NCI-H2196 (cell line): ENCODE measurements around the gene WDR37.

Source experiments
- DNase-seq: peaks from one replicate; lab custom pipeline; 2025; ENCODE audit not compliant: unreplicated experiment; lab: John Stamatoyannopoulos, UW

The WDR37 gene

DNA sequence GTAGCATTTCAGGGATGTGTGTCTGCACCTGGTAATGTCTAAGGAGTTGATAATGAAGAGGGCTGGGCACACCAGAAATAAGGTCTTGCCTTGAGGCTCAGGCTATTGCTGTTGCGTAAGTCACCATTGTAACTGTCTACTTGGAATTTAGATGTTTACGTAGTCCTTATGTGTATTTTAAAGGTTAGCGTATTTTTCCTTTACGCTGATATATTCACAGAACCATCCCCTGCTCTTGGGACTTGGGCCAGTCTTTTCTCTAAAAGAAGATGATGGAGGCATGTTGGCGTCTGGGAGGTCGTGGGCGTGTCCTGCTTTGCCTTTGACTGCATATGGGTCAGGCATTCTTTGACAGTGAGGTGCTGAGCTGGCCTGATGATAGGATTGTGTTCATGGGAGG lies 14.7 kb downstream of the WDR37 start:
- no peak for DNase-seq

- no peak for DNase-seq
These were observed 18.0 kb downstream of the WDR37 start for GRCh38 chr10:1074052-1074747.

- DNase-seq, result no peak
These were observed 18.6 kb downstream of the WDR37 start for GRCh38 chr10:1074748-1075308.

DNA sequence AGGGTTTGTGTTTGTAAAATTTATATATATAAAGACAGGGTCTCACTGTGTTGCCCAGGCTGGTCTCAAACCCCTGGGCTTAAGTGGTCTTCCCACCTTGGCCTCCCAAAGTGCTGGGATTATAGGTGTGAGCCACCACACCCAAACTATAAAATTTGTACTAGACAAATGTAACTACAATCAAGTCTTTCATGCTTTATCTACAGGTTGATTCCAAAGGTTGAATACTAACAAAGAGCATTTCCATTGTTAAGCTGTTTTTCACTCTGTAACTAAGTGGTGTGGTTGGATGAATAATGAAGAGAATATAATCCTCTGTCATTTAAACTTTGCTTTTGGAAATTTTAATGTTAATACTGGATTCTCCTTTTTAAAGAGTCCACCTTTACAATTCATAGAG lies 22.5 kb downstream of the WDR37 start:
- no peak for DNase-seq

GRCh38 chr10:1083581-1083980 lies 27.4 kb downstream of the WDR37 start:
- no peak for DNase-seq

- no peak for DNase-seq
These were observed 28.1 kb downstream of the WDR37 start for GRCh38 chr10:1084011-1084950.

DNA sequence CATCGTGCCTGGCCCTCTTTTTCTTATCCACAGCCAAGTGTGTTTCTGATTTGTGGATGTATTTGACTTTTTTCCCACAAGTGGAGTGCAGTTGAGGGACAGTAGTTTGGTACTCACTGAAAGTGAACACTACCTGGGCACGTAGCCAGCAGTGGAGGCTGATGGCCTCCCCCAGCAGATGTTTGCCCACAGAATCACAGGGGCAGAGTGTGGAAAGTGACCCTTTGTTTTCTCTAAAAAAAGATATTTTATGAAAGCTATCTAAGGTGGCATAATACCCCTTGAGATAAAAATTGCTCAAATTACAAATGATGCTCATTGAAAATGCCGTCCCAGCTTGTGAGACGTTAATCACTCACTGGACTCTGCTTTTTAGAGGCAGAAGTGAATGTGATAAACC lies 29.1 kb downstream of the WDR37 start:
- DNase-seq, result no peak

- DNase-seq, result no peak
These were observed 30.6 kb downstream of the WDR37 start for GRCh38 chr10:1086787-1087186.

DNA sequence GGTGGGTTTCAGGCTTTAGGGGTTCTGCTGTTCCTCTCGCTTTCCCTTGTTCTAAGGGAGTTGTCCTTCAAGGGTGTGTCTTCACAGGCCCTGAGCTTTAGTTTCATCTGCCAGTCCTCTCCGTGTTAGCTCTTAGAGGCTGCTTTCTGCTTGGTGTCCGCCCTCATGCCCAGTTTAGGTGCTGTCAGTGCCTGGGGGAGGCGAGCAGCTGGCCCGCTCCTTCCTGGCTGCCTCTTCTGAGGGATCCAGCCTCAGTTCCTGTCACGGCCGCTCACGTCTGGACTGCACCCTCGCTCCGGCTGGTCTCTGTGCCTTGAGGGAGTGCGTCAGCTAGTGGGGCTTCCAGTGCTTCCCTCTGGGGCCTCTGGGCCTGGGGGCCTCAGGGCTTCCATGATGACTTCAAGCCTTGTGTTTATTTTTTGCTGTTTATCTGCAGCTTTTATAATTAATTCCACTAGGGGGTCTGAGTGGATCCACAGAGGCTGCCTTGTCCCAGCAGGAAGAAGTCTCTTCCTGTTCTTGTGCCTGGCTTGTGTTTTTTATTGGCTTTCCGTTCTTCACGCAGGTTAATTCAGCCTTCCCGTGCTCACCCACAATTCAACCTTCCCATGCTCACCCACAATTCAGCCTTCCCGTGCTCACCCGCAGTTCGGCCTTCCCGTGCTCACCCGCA lies 33.0 kb downstream of the WDR37 start:
- DNase-seq, result no peak

GRCh38 chr10:1090696-1091095 lies 34.5 kb downstream of the WDR37 start:
- DNase-seq, result no peak

GRCh38 chr10:1093696-1094095 lies 37.5 kb downstream of the WDR37 start:
- no peak for DNase-seq

DNA sequence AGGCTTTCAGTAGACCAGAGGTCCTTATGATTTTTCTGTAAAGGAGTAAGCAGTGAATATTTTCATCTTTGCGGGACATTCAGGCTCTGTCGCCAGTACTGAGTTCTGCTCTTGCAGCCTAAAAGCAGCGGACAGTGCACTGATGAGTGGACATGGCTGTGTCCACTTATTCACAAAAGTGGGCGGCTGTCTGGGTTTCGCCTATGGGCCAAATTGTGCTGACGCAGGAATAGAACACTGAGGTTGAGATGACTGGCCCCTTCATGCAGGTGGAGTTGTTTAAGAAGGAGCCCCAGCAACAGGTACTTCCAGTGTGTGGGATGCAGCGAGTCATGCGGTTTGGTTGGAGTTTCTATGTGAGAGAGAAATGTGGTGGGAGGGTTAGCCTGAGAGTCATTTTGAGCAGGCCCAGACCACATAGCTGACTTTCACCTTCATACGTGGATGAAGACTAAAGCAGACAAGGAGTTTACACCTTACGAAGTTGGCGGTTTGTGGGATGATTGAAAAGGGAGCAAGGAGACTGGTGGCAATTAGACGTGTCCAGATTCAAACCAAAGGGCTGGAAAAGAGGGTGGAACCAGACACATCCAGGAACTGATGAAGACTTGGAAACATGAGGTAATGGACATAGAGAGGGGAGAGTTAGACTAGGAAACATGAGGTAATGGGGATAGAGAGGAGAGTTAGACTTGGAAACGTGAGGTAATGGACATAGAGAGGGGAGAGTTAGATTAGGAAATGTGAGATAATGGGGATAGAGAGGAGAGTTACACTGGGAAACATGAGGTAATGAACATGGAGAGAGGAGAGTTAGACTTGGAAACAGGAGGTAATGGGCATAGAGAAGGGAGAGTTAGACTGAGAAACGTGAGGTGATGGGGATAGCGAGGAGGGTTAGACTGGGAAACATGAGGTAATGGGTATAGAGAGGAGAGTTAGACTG lies 38.2 kb downstream of the WDR37 start:
- DNase-seq, result no peak

GRCh38 chr10:1095498-1095897 lies 39.3 kb downstream of the WDR37 start:
- DNase-seq, result no peak

DNA sequence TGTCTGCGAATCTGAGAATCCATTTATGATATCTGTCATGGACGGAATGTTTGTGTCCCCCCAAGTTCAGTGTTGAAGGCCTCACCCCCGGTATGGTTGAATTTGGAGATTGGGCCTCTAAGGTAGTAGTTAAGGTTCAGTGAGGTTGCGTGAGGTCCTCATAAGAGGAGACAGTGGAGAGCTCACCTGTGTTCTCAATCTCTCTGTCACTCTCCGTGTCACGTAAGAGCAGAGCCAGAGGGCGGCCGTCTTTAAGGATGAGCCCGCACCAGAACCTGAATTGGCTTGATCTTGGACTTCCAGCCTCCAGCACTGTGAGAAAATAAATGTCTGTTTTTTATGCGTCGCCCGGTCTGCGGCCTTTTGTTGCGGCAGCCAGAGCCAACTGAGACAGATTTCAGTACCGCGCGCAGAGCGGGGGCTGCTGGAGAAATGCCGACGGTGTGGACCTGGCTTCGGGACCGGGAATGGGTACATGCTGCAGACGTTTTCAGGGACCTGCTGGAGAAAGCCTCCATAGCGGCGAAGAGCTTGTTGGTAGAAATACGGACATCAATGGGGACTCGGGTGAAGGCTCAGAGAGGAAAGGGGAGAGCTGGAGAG lies 40.2 kb downstream of the WDR37 start:
- DNase-seq, result no peak

DNA sequence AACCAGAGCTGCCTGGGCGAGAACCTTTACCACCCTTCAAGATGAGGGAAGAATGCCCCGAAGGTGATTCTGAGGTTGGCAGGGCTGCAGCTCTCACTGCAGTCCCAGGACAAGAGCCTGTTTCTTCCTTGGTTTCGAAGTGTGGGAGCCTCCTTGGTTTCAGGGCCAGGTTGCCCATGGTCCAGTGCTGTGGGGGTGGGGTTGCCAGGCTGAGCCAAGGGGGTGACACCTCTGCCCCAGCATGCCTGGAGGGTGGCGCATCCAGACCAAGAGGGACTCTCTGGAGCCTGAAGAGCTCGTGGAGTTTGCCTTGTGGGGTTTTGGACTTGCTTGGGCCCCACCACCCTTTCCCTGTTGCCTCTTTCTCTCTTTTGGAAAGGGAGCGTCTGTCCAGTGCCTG lies 41.3 kb downstream of the WDR37 start:
- DNase-seq, result no peak

DNA sequence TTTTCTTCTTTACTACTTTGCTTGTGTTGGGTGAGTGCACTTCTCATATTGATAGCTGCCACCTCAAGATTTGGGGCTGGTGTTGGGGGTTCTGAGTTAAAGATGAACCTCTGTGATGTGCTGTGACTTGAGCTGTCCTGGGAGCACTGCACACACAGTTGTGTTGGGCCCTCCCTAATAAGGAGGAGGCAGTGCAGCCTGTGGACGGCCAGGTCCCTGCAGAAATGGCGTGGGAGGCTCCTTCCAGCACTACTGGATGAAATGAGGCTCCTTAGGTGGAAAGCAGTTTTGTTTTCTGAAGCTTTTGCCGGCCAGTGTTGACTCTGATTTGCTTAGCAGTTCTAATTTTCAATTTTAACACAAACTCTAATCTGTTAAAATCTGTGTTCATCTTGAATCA lies 44.0 kb downstream of the WDR37 start:
- DNase-seq, result no peak

DNA sequence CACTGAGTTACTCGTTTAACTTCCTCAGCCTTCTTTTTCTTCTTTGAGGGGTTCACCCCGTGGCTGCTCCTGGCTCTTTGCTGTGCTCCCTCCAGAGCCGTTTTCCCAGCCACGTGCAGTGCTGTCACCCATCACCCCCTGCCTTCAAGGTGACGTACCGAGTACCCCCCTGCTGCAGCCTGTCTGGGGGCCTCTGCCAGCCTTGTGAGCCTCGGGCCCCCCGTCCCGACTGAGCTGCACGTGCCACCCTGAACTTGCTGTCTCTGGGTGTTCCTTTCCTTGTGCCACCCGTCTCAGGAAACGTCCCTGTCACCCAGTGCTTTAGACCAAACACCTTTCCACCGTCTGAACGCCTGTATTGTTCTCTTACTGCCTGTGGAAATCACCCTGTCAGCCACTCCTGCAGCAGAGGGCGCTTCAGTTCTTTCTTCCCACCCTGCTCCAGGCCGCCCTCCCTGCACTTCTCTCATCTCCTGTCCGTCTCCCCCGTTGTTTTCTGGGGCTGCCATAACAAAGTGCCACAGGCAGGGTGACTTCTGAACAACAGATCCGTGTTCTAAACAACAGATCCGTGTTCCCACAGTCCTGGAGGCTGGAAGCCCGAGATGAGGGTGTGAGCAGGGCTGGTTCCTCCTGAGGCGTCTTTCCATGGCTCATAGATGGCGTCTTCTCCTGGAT lies 44.6 kb downstream of the WDR37 start:
- no peak for DNase-seq

DNA sequence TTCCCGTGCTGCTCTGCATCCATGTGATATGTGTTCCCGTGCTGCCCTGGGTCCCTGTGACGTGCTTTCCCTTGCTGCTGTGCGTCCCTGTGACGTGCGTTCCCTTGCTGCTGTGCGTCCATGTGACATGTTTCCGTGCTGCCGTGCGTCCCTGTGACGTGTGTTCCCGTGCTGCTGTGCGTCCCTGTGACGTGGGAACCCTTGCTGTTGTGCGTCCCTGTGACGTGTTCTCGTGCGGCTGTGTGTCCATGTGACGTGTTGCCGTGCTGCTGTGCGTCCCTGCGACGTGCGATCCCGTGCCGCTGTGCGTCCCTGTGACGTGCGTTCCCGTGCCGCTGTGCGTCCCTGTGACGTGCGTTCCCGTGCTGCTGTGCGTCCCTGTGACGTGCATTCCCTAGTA lies 45.8 kb downstream of the WDR37 start:
- DNase-seq, result no peak

DNA sequence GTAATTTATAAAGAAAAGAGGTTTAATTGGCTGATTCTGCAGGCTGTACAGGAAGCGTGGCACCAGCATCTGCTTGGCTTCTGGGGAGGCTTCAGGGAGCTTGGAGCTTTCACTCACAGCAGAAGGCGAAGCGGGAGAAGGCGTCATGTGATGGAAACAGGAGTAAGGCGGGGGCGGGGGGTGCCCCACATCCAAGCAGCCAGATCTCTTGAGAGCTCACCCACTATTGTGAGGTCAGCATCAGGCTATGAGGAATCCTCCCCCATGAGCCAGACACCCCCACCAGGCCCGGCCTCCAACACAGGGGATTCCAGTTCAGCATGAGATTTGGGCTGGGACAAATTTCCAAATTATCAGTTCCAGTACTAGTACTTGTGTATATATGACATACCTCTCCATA lies 46.2 kb downstream of the WDR37 start:
- no peak for DNase-seq
